GM21381 (cell line): Measurements from ENCODE around the gene DIRAS3.
"Not testable (repeated sequence)": the region's sequence is repeated elsewhere in the genome, so short reads cannot be mapped to it uniquely, and the experiment has no call there.

Experiments
- ATAC-seq: cut with Tn5 transposase; IDR thresholded peaks from one replicate; pipeline ENCODE4 v1.9.1; 2021; ENCODE audit warnings: mild to moderate bottlenecking, moderate library complexity; ENCODE audit not compliant: unreplicated experiment

DIRAS3 gene

GRCh38 chr1:68049941-68050878 is at the start of gene DIRAS3:
DIRAS3 (minus strand) TSS chr1:68050627; CDS start chr1:68047297, 3,330 bp downstream.
- ATAC-seq = no peak

GRCh38 chr1:68093737-68094136 is 43.3 kb upstream of the DIRAS3 start:
- no peak for ATAC-seq

- no peak for ATAC-seq
Measured at GRCh38 chr1:68087184-68087583, 36.8 kb upstream of the DIRAS3 start.

- no peak for ATAC-seq
Measured at GRCh38 chr1:68085752-68086151, 35.3 kb upstream of the DIRAS3 start.

GRCh38 chr1:68083686-68084085 is 33.3 kb upstream of the DIRAS3 start:
- ATAC-seq = no peak

- ATAC-seq = no peak
Measured at GRCh38 chr1:68081775-68082283, 31.4 kb upstream of the DIRAS3 start.

- ATAC-seq = no peak
Measured at GRCh38 chr1:68078647-68079046, 28.2 kb upstream of the DIRAS3 start.

- no peak for ATAC-seq
Measured at GRCh38 chr1:68074472-68074871, 24.0 kb upstream of the DIRAS3 start.

GRCh38 chr1:68065766-68066165 is 15.3 kb upstream of the DIRAS3 start:
- no peak for ATAC-seq

- not testable (repeated sequence) for ATAC-seq
Measured at GRCh38 chr1:68058053-68058452, 7.6 kb upstream of the DIRAS3 start.

- no peak for ATAC-seq
Measured at GRCh38 chr1:68057564-68057963, 7.1 kb upstream of the DIRAS3 start.

- no peak for ATAC-seq
Measured at GRCh38 chr1:68057050-68057449, 6.6 kb upstream of the DIRAS3 start.

- ATAC-seq = no peak
Measured at GRCh38 chr1:68051475-68051874, 1.0 kb upstream of the DIRAS3 start.

GRCh38 chr1:68047659-68048026 is 2.8 kb downstream of the DIRAS3 start:
- no peak for ATAC-seq

- ATAC-seq = no peak
Measured at GRCh38 chr1:68046885-68047658, 3.4 kb downstream of the DIRAS3 start.

GRCh38 chr1:68046423-68046822 is 4.0 kb downstream of the DIRAS3 start:
- no peak for ATAC-seq

GRCh38 chr1:68045511-68046180 is 4.8 kb downstream of the DIRAS3 start:
- ATAC-seq = no peak

GRCh38 chr1:68043443-68044090 is 6.9 kb downstream of the DIRAS3 start:
- ATAC-seq = no peak

- ATAC-seq = no peak
Measured at GRCh38 chr1:68036946-68037345, 13.5 kb downstream of the DIRAS3 start.

- no peak for ATAC-seq
Measured at GRCh38 chr1:68029444-68029843, 21.0 kb downstream of the DIRAS3 start.

- ATAC-seq = no peak
Measured at GRCh38 chr1:68028566-68028965, 21.9 kb downstream of the DIRAS3 start.
